ENCODE data around the gene PGGHG. TPM values are rescaled to one million over a fixed set of nuclear protein-coding genes. Genes with fewer than 3 reads are reported as not detected.

The PGGHG gene
- total RNA-seq, 4 donors from 2014 or later, result 13.3 to 23.7 (median 18.8) TPM

- peaks cover 0 to 20% (median 0%) of the 10 kb centered on the region in 4 donors for H3K27me3 ChIP-seq
- no peak for DNase-seq (ENCODE audit: extremely low spot score)
- TF ChIP-seq POLR2AphosphoS5 (IDR thresholded peaks at IDR 0.05) (no peak), POLR2A (IDR thresholded peaks at IDR 0.05; ENCODE audit: low read depth) (no peak), CTCF (IDR thresholded peaks at IDR 0.05) (no peak), EP300 (IDR thresholded peaks at IDR 0.05) (no peak)
- H3K4me1 ChIP-seq, result peaks cover 8 to 30% (median 28%) of the 10 kb centered on the region in 4 donors
- H3K9me3 ChIP-seq, result no peaks in the 10 kb centered on the region
- H3K36me3 ChIP-seq, result peaks cover 0 to 32% (median 17%) of the 10 kb centered on the region in 4 donors
- WGBS, result 90% methylated on average over 22 of the region's 44 CpGs
- intact Hi-C loops (cut with DNase I), result no loop called here
- H3K4me3 ChIP-seq, result no peak overlapping the region
- no peak overlapping the region for H3K27ac ChIP-seq (replicated peaks in 1 of 4)
Measured at GRCh38 chr11:291281-292210, 2.6 kb downstream of the PGGHG start.

- Histone ChIP-seq H3K27ac (replicated peaks in 1 of 4) (no peak overlapping the region), H3K36me3 (peaks cover 0 to 32% (median 17%) of the 10 kb centered on the region in 4 donors), H3K9me3 (no peaks in the 10 kb centered on the region), H3K4me1 (peaks cover 8 to 35% (median 33%) of the 10 kb centered on the region in 4 donors), H3K27me3 (peaks cover 0 to 26% (median 0%) of the 10 kb centered on the region in 4 donors), H3K4me3 (no peak overlapping the region)
- TF ChIP-seq POLR2A (IDR thresholded peaks at IDR 0.05; ENCODE audit: low read depth) (no peak), POLR2AphosphoS5 (IDR thresholded peaks at IDR 0.05) (no peak), CTCF (IDR thresholded peaks at IDR 0.05) (no peak)
- intact Hi-C loops (cut with DNase I), result no loop called here
- DNase-seq (ENCODE audit: extremely low spot score), result no peak
- 89% methylated on average over 14 of the region's 29 CpGs for WGBS
Measured at GRCh38 chr11:292211-293121, 3.5 kb downstream of the PGGHG start.

- Histone ChIP-seq H3K9me3 (no peaks in the 10 kb centered on the region), H3K4me1 (peaks cover 8 to 31% (median 30%) of the 10 kb centered on the region in 4 donors), H3K27me3 (peaks cover 0 to 28% (median 3%) of the 10 kb centered on the region in 4 donors), H3K4me3 (no peak overlapping the region), H3K36me3 (peaks cover 0 to 32% (median 17%) of the 10 kb centered on the region in 4 donors), H3K27ac (replicated peaks in 1 of 4) (no peak overlapping the region)
- TF ChIP-seq POLR2AphosphoS5 (IDR thresholded peaks at IDR 0.05) (no peak), EP300 (IDR thresholded peaks at IDR 0.05) (no peak), POLR2A (IDR thresholded peaks at IDR 0.05; ENCODE audit: low read depth) (no peak), CTCF (IDR thresholded peaks at IDR 0.05) (no peak)
- 94% methylated on average over 12 of the region's 18 CpGs for WGBS
- no peak for DNase-seq (ENCODE audit: extremely low spot score)
- intact Hi-C loops (cut with DNase I), result no loop called here
Measured at GRCh38 chr11:293271-293851, 4.4 kb downstream of the PGGHG start.

DNA sequence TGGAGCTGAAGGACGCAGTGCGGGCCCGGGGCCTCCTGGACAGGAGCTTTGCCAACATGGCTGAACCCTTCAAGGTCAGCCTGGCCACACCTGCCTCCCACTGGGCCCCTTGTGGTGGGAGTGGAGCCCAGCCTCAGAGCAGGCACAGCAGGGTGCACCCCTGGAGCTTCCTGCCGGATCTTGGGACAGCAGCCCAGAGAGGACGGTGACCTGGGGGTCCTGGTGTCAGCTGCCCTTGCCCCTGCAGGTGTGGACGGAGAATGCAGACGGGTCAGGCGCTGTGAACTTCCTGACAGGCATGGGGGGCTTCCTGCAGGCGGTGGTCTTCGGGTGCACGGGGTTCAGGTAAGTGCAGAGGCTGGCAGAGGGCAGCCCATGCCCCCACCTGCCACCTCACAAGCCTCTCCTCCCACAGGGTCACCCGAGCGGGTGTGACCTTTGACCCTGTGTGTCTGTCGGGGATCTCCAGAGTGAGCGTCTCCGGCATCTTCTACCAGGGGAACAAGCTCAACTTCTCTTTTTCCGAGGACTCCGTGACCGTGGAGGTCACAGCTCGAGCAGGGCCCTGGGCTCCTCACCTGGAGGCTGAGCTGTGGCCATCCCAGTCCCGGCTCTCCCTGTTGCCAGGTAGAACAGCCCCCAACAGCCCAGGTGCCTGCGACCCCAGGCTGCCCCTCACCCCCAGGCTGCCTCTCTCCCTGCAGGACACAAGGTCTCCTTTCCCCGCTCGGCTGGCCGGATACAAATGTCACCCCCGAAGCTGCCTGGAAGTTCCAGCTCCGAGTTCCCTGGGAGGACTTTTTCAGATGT is 5.1 kb downstream of the PGGHG start:
- Histone ChIP-seq H3K4me1 (peaks cover 8 to 30% (median 28%) of the 10 kb centered on the region in 4 donors), H3K4me3 (no peak overlapping the region), H3K27me3 (peaks cover 0 to 35% (median 9%) of the 10 kb centered on the region in 4 donors), H3K9me3 (no peaks in the 10 kb centered on the region), H3K36me3 (peaks cover 0 to 32% (median 17%) of the 10 kb centered on the region in 4 donors), H3K27ac (replicated peaks in 1 of 4) (no peak overlapping the region)
- TF ChIP-seq EP300 (IDR thresholded peaks at IDR 0.05), result no peak
- no peak for TF ChIP-seq POLR2A (IDR thresholded peaks at IDR 0.05; ENCODE audit: low read depth)
- no peak for TF ChIP-seq POLR2AphosphoS5 (IDR thresholded peaks at IDR 0.05)
- no peak for TF ChIP-seq CTCF (IDR thresholded peaks at IDR 0.05)
- WGBS, result 91% methylated on average over 23 of the region's 27 CpGs
- DNase-seq (ENCODE audit: extremely low spot score), result no peak
- intact Hi-C loops (cut with DNase I), result no loop called here

Measured in esophagus muscularis mucosa (tissue), 4 donors.